Parathyroid adenoma (tissue), 2 donors: ENCODE data around the gene FNDC5.

ENCODE experiments used
- H2AFZ ChIP-seq: fragments of 300-600 bp; sonication (generic); one replicate; pipeline ENCODE4 v1.7.0; 2017; ENCODE audit warnings: antibody characterized with exemption, mild to moderate bottlenecking
- H3K27ac ChIP-seq: fragments of 300-600 bp; sonication (generic); one replicate; pipeline ENCODE4 v1.7.0; 2017
- H3K27me3 ChIP-seq: fragments of 300-600 bp; sonication (generic); one replicate; pipeline ENCODE4 v1.7.0; 2017; ENCODE audit warnings: low read length; ENCODE audit not compliant: control insufficient read depth, insufficient read depth
- H3K36me3 ChIP-seq: fragments of 300-600 bp; sonication (generic); one replicate; pipeline ENCODE4 v1.7.0; 2017; ENCODE audit warnings: low read length; ENCODE audit not compliant: control insufficient read depth, insufficient read depth
- H3K4me1 ChIP-seq: fragments of 300-600 bp; sonication (generic); one replicate; pipeline ENCODE4 v1.7.0; 2017; ENCODE audit warnings: control low read depth
- H3K4me2 ChIP-seq: fragments of 300-600 bp; sonication (generic); one replicate; pipeline ENCODE4 v1.7.0; 2017; ENCODE audit warnings: low read length
- H3K4me3 ChIP-seq: fragments of 300-600 bp; sonication (generic); one replicate; pipeline ENCODE4 v1.7.0; 2017; ENCODE audit warnings: low read depth, low read length
- H3K79me2 ChIP-seq: fragments of 300-600 bp; sonication (generic); one replicate; pipeline ENCODE4 v1.7.0; 2017; ENCODE audit warnings: control low read depth
- H3K9ac ChIP-seq: fragments of 300-600 bp; sonication (generic); one replicate; pipeline ENCODE4 v1.7.0; 2017; ENCODE audit warnings: mild to moderate bottlenecking
- H3K9me3 ChIP-seq: fragments of 300-600 bp; sonication (generic); one replicate; pipeline ENCODE4 v1.7.0; 2017; ENCODE audit warnings: low read length; ENCODE audit not compliant: control insufficient read depth
- TF ChIP-seq, protein P1 (sequence below): fragments of 300-600 bp; sonication (generic); IDR thresholded peaks from one replicate; pipeline ENCODE4 v1.7.0; 2017; ENCODE audit warnings: antibody characterized with exemption, mild to moderate bottlenecking
- donor health status: primary hyperparathyroidism.

Gene FNDC5

DNA sequence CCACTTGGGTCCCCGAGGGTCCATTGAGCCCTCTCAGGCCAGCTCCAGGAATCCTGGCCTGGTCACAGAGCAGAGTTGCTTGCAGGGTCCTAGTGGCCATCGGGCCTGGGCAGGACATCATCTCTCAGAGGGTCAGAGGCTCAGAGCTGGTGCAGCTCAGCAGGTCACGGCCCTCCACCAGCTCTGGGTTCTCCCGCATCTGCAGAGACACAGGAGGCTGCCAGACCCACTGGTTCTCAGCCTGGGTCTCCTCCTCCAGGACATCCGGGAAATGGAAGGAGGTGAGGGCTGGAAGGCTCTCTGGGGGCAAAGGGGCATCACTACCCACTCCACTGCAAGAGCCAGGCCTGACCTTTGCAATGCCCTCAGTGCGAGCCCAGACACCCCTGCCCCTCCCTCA is 24.0 kb upstream of the FNDC5 start:
- Histone ChIP-seq H2AFZ (no peak overlapping the region), H3K36me3 (no peaks in the 10 kb centered on the region), H3K27ac (no peak overlapping the region), H3K79me2 (no peaks in the 10 kb centered on the region), H3K9me3 (no peaks in the 10 kb centered on the region), H3K4me3 (no peak overlapping the region), H3K4me2 (no peak overlapping the region), H3K9ac (no peak overlapping the region), H3K4me1 (no peaks in the 10 kb centered on the region), H3K27me3 (no peaks in the 10 kb centered on the region)
- TF ChIP-seq, protein P1, sequence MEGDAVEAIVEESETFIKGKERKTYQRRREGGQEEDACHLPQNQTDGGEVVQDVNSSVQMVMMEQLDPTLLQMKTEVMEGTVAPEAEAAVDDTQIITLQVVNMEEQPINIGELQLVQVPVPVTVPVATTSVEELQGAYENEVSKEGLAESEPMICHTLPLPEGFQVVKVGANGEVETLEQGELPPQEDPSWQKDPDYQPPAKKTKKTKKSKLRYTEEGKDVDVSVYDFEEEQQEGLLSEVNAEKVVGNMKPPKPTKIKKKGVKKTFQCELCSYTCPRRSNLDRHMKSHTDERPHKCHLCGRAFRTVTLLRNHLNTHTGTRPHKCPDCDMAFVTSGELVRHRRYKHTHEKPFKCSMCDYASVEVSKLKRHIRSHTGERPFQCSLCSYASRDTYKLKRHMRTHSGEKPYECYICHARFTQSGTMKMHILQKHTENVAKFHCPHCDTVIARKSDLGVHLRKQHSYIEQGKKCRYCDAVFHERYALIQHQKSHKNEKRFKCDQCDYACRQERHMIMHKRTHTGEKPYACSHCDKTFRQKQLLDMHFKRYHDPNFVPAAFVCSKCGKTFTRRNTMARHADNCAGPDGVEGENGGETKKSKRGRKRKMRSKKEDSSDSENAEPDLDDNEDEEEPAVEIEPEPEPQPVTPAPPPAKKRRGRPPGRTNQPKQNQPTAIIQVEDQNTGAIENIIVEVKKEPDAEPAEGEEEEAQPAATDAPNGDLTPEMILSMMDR = no peak

DNA sequence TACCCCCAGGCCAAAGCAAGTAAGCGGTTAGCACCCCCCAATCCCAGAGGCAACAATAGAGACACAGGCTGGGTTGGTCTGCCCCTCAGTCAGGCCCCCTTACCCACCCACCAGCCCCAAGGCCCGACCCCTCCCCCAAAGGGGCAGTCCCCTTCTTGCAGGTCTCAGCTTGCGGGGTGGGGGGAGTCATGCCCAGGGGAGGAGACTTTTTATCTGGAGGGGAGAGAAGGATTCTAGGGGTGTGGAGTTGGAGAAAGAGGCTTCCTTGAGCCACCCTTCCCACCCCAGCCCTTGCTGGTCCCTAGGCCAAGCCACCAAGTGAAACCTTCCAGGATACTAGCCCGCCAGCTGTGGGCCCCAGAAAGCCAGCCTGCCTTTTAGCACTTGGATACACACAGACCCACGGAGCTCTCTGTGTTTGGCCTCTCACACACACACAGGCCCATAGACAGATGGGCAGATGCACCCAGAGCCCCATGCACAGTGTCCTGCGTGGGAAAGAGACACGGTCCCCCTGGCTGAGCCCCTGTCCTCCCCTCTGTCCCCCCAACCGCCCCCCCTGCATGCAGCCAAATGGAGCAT is 23.4 kb upstream of the FNDC5 start:
- Histone ChIP-seq H3K27ac (no peak overlapping the region), H3K4me3 (no peak overlapping the region), H3K27me3 (no peaks in the 10 kb centered on the region)

DNA sequence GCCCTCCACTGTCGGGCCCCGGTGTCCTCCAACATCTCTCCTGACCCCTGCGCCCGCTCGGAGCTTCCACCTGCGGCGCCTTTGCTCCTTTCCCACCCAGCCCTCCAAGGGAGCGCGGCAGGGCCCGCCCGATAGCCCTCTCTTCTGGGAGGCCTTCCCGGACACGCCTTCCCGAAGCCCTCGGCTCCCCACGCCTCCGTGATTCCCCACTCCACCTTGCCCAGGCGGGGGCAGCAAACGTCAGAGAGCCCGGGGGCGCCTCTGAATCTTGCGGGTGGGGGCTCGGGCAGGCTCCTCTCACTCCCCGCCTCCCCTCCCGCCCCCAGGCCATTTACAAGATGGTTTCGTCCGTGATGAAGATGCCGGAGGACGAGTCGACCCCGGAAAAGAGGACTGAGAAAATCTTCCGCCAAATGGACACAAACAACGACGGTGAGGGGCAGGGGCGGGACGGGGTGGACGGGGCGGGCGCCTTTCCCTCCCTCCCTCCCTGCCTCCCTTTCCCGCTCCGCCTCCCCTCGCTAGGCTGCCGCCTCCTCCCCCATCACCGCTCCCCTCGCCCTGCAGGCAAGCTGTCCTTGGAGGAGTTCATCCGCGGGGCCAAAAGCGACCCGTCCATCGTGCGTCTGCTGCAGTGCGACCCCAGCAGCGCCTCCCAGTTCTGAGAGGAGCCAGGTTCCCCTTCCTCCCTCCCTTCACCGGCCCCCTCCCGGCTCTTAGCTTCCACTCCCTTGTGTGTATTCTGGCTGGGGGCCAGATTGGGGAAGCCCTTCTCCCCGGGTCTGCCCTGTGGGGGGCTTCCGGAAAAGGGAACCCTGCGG is 22.7 kb upstream of the FNDC5 start:
- Histone ChIP-seq H3K4me1 (no peaks in the 10 kb centered on the region), H3K36me3 (no peaks in the 10 kb centered on the region), H2AFZ (peak overlapping the region; percentile 70), H3K79me2 (no peaks in the 10 kb centered on the region), H3K27me3 (no peaks in the 10 kb centered on the region), H3K4me3 (peak overlapping the region; percentile 48), H3K27ac (no peak overlapping the region), H3K9ac (no peak overlapping the region), H3K4me2 (peak overlapping the region; percentile 85), H3K9me3 (no peaks in the 10 kb centered on the region)
- TF ChIP-seq, protein P1 = no peak

More for the DNA sequence above, 23.4 kb upstream of the FNDC5 start:
- H3K36me3 ChIP-seq = no peaks in the 10 kb centered on the region
- TF ChIP-seq, protein P1 = no peak
- peak overlapping the region; percentile 70 for H2AFZ ChIP-seq
- no peaks in the 10 kb centered on the region for H3K9me3 ChIP-seq
- H3K4me1 ChIP-seq = no peaks in the 10 kb centered on the region
- no peak overlapping the region for H3K9ac ChIP-seq
- H3K79me2 ChIP-seq = no peaks in the 10 kb centered on the region
- no peak overlapping the region for H3K4me2 ChIP-seq

DNA sequence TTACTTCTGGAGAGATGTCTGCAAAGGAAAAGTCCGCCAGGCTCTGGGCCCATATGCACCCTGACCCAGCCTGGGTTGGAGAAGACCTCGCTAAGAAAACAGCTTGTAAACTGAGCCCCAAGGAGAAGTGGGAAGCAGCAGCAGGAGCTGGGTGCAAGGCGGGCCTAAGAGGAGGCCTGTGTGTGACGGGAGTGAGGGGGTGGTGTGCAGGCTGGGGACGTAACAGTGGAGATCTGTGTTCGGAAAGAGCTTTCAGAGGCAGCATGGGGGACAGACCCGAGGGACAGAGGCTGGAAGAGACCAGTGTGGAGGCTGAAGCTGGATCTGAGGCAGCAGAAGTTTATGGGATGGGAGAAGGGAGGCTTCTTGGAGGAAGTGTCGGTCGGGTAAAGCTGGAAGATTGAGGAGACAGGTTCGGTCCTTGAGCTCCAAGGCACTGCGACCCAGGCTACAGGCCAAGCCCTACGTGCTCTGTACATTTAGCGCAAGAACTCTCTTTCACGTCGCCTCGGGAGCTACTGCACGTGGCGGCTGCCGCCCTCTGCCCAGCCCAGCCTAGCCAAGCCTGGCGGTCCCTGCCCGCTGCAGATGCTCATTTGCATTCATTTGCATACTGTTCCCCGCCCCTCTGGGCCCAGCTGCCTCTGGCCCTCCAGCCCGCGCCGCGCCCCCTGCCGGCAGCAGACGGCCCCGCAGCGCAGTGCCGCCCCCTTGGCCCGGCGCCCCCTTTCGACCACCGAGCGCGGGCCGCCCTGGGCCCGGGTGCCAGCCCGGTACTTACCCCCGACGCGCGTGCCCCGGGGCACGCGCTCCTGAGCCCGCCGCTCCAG is 21.9 kb upstream of the FNDC5 start:
- Histone ChIP-seq H3K4me1 (no peaks in the 10 kb centered on the region), H3K36me3 (no peaks in the 10 kb centered on the region), H3K27me3 (no peaks in the 10 kb centered on the region), H3K4me2 (peak overlapping the region; percentile 85), H3K9ac (no peak overlapping the region), H3K4me3 (peak overlapping the region; percentile 48), H3K9me3 (no peaks in the 10 kb centered on the region), H2AFZ (peak overlapping the region; percentile 70), H3K27ac (no peak overlapping the region), H3K79me2 (no peaks in the 10 kb centered on the region)
- TF ChIP-seq, protein P1 = no peak
